8988T (cell line): ENCODE results near the gene LDHD.
A peak's percentile ranks its signal among the peaks of the same experiment; 100 is the strongest.
"Not testable (repeated sequence)": the region's sequence is repeated elsewhere in the genome, so short reads cannot be mapped to it uniquely, and the experiment has no call there.

ENCODE experiments used
- DNase-seq: peaks from one replicate; pipeline ENCODE4 v3.0.0; 2011

Gene LDHD

DNA sequence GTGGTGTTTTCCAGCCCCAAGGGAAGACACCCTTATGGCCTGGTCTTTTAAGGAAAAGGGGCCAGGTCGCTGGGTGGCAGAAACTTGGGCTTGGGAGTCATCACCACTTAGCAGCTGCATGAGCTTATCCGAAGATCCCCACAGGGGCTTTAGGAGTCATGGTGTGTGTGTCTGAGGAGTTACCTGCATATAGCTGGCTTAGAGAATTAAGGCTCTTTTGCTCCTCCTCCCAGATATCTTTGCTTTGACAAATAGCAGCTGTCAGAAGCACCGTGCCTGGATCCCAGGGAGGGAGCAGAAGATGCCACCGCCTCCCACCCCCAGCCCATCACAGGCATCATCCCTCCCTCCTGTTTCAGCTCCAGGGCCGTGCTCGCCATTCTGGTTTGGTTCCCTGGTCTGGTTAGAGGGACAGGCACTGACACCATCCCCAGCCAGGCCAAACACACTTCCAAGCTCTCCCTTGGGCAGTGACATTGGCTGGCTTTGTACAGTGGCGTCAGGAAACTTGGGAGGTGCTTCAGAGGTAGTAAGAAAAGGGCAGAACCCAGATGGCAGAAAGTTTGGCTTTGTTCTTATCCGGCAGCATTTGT, 17.4 kb downstream of the LDHD start:
- no peak for DNase-seq

DNA sequence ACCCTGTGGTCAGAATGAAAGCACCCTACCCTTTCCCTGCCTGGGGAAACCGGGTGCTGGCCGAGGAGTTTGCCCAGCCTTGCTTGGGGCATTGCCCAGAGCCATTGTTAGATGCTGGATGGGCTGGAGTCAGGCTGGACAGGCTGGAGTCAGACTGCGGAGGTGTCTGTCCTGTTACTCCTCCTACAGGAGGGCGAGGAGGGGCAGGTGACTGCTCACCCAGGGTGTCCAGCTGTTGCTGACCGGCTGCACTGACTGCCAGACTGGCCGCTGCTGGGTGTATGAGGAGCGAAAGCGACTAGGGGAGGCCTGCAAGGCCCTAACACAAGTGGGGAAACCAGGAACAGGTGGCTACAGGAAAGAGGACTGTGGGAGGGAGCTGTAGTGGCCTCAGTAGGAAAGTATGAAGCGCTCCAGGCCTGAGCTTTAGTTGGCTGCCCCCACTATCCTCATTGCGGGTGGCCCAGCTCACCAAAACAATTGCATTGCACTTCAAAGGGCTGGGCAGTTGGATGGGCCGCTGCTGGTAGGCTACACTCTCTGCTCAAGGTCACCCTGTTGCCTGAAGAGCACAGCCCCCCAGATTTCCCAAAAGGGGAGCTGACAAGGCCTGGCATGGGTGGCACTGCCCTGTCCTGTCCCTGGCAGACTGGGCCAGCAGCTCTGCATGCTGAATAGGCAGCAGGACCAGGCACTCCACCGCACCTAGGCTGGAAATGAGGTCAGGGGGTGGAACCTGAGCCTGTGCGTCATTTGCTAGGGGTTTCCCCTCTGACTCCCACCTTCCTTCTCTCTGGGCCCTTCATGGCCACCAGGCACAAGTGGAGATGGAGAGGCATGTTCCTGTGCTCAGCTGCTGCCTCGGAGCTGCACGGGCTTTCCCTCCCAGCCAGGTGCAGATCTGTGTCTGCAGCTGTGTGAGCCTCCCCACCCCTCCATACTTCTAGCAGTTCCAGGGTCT, 18.4 kb downstream of the LDHD start:
- no peak for DNase-seq

DNA sequence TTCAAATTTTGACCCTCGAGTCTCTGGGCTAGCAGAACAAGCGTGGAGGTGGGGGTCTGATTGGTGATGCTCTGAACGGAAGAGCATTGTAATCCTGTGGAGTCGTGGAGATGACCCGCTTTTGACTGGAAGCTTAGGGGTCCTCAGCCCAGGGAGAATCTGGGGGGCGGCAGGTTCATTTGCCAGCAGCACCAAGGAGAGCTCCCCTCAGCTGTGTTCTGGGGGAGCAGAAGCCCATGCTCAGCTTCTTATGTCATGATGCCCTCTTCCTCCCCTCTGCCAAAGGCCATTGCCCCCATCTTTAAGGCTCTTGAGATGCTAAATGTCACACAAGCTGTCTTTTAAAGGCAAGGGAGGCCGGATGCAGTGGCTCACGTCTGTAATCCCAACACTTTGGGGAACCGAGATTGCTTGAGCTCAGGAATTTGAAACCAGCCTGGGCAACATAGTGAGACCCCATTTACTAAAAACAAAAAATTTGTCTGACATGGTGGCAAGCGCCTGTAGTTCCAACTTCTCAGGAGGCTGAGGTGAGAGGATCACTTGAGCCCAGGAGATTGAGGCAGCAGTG, 19.3 kb downstream of the LDHD start:
- no peak for DNase-seq

DNA sequence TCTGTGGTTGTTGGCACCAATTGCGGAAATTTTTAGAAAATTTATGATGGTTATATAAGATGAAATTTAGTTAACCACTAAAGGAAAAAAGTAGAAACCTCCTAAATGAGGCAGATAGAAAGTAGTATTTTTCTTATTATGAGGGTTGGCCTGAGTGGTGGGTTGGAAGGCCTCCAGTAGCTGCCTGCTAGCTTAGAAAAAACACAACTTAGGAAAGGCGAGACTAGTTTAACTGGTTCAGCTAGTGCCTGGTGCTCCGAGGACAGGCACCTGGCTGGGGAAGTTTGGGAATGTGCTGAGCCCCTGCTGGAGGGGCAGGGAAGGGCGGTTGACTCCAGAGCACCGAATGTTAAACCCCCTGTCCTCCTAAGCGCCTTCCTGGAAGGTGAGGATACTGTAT, 19.9 kb downstream of the LDHD start:
- peak; percentile 86 for DNase-seq

DNA sequence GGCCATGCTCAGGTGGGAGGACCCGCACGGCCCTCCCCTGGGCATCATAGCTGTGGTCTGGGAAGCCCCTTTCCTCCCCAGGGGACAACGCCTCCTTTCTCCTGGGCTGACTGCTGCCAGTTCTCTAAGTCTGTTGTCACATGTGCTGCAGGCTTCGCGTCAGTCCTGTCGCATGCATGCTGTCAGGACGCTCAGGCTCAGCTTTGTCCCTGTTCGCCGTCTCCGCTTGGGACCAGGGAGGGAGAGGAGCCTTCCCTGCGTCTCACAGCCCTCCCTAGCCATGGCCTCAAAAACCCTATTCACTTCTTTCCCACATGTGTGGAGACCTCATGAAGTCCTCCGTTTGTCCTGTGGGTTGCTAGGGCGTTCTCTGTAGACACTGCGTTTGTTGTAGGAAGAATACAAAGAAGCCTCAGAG, 21.4 kb downstream of the LDHD start:
- DNase-seq = no peak

DNA sequence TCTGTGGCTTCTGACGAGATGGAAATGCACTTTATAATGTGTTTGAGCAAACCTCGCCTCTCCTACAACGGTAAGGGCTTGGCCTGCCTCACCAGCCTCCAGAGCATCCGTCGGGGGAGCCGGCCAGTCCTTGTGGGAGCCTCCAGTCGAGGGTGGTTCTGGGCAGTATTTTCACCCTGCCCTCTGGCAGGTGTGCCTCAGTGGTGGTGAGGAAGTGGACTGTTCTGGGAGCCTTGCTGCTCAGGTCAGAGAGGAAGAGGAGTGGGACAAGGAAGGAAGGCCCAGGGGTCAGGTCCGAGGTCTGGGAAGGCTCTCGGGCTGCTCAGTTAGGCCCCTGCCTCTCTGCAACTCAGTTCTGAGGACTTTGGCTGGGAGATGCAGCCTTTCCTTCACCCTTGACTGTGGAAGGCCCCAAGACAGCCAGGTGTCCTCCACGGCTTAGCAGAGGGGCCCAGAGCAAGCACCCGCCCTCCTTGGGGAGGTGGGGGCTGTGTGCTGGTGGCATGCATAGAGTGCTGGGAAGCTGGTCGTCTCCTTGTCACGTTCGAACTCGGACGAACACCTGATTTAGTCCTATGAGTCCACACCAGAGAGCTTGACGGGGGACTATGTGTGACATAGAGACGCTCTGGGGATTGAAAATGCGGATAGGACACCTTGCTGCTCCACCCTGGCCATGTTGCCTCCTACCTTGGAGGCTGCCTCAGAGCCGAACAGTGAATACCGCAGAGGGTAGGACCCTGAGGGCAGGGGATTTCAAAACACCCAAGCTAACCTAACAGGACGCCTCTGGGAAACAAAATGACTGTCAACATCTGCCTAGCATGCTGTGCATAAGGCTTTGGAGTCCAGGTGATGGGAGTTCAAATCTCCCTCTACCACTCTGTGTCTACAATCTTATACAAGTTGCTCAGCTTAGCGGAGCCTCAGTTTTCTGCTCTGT, 22.7 kb downstream of the LDHD start:
- DNase-seq = no peak

DNA sequence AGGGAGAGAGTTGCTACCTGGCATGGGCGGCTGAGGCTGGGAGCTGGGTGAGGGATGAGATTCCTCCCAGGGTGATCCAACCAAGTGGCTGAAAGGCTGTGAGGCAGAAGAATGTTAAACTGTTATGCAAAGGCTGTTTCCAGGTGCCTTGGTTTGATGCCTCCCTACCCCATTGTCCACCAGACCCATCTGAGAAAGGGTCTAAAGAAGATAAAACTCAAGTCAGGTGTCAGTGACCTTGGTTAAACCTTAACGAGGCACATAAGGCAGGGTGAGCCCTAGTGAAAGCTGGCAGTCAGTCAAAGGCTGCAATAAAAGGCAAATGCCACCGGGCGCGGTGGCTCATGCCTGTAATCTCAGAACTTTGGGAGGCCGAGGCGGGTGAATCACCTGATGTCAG, 23.8 kb downstream of the LDHD start:
- DNase-seq = no peak

DNA sequence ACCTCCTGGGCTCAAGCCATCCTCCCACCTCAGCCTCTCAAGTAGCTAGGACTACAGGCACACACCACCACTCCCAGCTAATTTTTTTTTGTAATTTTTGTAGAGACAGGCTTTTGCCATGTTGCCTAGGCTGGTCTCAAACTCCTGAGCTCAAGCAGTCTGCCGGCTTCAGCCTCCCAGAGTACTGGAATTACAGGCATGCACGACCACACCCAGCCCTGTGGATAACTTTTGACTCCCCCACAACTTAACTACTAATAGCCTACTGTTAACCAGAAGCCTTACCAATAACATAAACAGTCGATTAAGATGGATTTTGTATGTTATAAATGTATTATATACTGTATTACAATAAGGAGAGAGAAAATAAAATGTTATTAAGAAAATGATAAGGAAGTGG, 25.0 kb downstream of the LDHD start:
- DNase-seq = not testable (repeated sequence)

DNA sequence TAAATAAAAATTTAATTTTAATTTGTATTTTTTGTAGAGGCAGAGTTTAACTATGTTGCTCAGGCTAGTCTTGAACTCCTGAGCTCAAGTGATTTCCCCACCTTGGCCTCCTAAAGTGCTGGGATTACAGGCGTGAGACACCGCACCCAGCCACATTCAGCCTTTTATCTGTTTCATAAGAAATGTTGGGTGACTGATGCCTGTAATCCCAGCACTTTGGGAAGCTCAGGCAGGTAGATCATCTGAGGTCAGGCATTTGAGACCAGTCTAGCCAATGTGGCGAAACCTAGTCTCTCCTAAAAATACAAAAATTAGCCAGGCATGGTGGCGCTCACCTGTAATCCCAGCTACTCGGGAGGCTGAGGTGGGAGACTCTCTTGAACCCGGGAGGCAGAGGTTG, 25.7 kb downstream of the LDHD start:
- DNase-seq = not testable (repeated sequence)

DNA sequence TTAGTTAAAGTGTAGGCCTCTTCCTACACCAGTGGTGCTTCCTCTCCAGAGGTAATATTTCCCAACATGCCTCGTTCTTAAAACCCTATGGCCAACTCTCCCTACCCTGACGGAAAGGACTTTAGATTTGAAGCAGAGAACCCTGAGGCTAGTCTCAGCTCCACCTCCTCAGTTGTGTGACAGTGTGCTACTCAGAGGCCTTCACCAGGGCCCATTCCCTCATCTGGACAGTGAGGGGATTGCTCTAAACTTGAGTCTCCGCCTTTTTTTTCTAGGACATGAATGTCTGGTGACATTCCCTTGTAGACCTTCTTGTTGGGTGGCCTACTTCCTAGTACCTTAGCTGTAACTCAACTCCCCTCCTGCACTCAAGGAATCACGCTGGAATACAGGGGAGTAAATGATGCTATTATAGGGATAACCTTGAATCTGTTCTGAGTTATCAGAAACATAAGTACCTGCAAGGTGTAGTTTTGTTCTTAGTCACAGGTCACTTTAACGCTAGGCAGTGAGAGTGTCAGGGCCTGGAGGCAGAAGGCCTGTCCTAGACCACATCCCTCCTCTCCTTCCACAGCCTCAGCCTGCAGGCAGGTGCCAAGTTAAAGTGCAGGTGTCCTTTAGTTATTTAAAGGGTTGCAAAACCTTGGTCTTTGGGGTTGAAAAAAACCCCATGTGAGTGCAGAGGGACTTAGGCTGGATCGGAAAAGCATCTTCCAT, 26.9 kb downstream of the LDHD start:
- no peak for DNase-seq

DNA sequence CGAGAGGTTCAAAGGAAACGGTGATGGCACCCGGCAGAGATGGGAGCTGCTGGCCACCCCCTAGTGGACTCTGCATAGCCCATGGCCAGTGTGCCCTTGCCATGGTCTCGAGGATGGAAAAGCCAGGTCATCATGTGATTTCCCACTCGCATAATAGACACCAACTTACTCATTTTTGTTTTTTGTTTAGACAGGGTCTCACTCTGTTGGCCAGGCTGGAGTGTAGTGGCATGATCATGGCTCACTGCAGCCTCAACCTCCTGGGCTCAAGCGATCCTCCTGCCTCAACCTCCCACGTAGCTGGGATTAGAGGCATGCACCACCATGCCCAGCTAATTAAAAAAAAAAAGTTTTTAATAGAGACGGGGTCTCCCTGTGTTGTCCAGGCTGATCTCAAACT, 27.6 kb downstream of the LDHD start:
- DNase-seq = no peak

DNA sequence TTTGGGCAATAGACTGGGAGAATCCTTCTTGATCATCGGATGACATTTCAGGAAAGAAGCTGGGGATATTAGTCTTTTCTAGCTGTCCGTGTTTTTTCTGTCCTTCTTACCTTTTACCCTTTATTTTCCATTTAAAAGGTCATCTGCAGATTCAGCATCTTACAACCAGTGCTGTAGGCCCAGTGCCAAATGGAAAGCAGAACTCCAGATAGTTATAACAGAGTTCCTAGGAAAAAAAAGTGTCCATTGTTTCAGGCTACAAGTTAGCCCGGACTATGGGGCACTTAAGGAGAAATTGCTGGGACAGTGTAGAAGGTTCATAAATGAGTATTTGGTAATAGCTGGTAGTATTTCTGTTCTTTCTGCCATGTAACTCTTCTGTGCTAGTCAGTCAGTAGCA, 28.4 kb downstream of the LDHD start:
- DNase-seq = no peak

DNA sequence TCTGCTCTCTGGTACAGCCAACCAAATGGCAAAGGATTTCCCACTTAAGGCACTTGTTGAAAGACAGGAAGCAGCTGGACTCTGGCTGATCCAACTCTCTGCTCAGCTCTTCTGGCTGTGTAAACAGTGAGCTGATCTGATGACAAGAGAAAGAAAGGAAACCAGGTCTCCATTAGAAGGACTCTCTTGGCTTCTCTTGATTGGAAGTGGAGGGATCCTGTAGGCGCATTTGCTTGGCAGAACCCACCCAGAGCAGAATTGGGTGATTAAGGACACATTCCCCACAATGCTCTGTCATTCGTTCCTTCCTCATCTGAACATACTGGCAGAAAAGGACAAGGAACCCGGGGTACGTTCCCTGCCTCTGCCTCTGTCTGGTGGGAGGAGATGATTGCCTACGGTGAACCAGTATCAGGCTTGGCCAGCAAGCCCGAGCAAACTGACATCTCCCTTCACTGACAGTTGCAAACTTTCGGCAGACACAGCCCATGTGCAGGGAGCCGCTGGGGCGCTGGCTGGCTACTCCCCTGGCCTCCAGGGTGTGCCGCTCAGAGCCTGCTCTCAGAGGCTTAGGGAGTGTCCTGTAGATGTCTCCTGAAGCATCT, 29.1 kb downstream of the LDHD start:
- no peak for DNase-seq

DNA sequence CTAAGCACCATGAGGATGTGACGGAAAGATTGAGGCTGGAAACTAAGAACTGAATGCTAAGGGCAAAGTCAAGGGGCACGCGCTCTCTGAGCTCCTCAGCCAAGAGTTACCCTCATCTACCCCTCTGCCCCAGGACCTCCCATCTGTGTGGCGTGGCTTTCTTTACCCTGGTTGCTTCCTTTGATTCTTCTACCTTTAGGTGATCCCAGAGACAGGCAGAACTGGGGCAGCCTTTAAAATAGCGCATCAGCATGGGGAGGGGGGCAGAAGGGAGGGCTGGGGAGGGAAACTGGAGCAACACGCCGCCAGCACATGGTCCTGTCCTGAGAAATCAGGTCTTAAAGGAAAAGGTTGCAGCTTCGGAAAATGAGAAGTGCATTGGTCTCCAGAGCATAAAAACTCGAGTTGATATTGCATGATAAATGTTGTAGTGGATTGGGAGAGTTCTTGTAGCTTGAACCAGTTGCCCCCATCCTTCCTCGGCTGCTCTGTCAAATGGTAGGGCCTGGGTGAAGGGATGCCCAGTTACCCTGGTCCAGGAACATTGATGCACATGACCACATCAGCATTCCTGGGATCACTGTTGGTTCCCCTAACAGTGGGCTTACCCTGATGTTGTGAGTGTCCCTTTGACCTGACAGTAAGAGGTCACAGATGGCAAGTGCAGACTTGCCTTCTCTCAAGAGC, 29.7 kb downstream of the LDHD start:
- DNase-seq = no peak

DNA sequence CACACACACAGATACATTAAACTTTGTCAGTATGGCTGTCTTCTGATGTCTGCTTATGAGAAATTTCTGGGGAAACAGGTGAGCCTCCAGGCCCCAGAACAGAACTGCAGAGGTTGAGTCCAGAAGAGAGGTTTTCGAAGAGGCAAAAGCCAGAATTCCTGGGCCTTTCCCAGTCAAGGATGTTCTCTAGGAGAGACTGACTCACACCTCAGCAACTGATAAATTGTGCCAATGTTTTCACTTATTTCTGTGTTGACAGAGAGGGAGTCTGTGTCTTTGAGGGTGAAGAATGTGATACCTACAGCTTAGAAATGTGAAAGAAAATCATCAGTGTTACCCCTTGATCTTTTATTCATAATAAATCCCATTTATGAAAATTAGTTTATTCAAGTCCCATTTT, 30.3 kb downstream of the LDHD start:
- DNase-seq = no peak

DNA sequence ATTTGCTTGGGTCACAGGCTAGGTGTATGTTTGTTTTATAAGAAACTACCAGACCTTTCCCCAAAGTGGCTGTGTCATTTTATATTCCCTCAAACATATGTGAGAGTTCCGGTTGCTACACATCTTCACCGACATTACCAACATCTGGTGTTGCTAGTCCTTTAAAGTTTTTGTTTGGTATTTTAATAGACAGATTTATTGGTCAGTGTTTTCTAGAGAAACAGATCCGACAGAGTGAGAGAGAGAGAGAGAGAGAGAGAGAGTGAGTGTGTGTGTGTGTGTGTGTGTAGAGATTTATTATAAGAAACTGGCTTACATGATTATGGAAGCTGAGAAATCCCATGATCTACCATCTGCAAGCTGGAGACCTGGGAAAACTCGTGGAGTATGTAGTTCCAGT, 31.0 kb downstream of the LDHD start:
- DNase-seq = no peak

DNA sequence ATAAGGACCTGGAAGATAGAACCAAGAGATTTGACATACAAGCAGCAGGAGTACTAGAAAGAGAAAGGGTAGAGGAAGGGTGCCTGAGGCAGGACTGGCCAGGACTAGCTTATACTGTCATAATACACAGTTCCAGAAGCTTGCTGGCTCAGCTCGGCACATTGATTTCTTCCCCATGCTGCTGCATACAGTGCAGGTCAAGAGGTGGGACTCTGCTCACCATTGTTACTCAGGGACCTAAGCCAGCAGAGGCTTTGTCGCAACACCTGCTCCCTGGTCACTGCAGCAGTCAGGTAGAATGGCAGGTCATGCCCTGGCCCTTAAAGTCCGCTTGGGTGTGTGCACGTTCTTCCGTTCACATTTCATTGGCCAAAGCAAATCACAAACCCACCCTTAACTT, 32.8 kb downstream of the LDHD start:
- DNase-seq = no peak

DNA sequence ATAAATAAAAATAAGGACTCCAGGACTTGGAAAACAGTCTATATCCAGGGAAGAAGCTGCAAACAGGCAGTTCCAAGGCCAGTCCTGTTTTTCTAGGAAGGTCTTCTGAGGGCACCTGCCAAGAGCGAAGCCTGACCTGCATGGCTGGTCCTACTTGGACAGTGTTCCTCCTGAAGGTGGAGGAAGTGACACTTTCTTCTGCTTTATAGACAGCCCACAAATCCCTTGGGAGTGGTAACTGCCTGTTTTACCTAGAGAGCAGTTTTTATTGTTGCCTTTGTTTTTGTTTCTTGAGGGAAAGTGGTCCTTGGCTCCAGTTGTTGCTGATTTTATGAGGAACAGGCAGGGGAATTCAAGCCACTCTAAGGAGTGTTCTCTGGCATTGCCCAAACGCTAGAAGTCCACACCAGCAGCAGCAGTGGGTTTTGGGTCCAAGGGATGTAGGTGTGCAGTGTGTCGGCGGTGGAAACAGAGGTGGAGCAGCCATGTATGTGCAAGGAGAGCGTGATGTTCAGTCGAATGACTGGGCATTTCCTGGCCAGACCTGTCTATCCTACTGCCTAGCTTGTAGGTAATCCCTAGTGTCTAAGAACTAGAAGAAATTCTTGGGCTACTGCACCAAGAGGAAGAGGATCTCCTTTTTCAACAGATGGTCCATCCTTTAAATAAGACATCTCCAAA, 35.3 kb downstream of the LDHD start:
- no peak for DNase-seq

DNA sequence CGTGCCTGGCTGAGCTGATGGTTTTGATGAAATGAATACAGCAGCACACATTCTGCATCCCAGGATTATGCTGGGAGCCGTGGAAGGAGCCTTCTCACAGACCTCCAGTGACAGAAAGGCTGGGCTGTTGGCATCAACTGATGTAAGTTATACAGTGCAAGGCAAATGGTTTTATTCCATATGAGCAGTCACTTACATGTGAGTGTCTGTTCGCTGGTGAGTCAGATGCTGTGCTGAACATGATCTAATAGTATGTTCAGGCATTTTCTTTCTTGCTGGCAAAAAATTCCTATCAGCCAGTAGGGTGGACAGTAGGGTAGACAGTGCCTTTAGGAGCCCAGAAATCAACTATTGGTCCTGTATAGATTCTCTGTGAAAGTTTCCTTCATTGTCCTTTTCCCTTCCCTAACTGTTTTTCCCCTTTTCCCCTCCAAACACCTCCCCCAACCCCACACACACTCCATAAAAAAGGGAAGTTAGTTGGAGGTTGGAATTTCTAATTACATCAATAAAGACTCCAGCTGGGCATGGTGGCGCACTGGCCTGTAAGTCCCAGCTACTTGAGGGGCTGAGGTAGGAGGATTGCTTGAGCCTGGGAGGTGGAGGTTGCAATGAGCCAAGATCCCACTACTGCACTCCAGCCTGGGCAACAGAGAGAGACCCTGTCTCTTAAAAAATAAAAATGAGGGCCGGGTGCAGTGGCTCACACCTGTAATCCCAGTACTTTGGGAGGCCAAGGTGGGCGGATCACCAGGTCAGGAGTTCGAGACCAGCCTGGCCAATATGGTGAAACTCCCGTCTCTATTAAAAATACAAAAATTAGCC, 36.2 kb downstream of the LDHD start:
- DNase-seq = no peak
